Prostate gland (tissue), 2 donors: ENCODE measurements around the gene GOLIM4. TPM values are rescaled to one million over a fixed set of nuclear protein-coding genes. Genes with fewer than 3 reads are reported as not detected.

Experiments
- DNase-seq: peaks from one replicate; pipeline ENCODE4 v3.0.0-alpha.2; 2019; ENCODE audit warnings: low spot score
- H3K27ac ChIP-seq, 2 donors: fragments of 200-600 bp; sonication (generic); 2 replicates each; pipeline ENCODE4 v1.5.1; 2017 to 2019
- H3K27me3 ChIP-seq: fragments of 200-600 bp; sonication (generic); replicated peaks from 2 replicates; pipeline ENCODE4 v1.5.1; 2019; ENCODE audit not compliant: insufficient read depth
- H3K36me3 ChIP-seq, 2 donors: fragments of 200-600 bp; sonication (generic); 1 replicate in 1 of 2; 2 replicates in 1 of 2; pipeline versions ENCODE4 v1.5.1 to v1.8.1; 2017 to 2019
- H3K4me1 ChIP-seq: fragments of 200-600 bp; sonication (generic); replicated peaks from 2 replicates; pipeline ENCODE4 v1.5.1; 2019
- H3K4me3 ChIP-seq, 2 donors: fragments of 200-600 bp; sonication (generic); 2 replicates each; pipeline ENCODE4 v1.5.1; 2017 to 2019
- H3K9me3 ChIP-seq: fragments of 200-600 bp; sonication (generic); 2 replicates; pipeline ENCODE4 v1.5.1; 2017
- CTCF ChIP-seq, 4 experiments: fragments of 200-600 bp in 2 of 4; fragments of 450-650 bp in 2 of 4; sonication (generic) in 2 of 4; IDR thresholded peaks; 1 replicate in 3 of 4; 2 replicates in 1 of 4; pipeline ENCODE4 v1.5.1; 2016 to 2019; ENCODE audit warnings: antibody characterized with exemption in 4 of 4, mild to moderate bottlenecking in 2 of 4, moderate library complexity in 2 of 4
- POLR2A ChIP-seq: fragments of 450-650 bp; IDR thresholded peaks from one replicate; pipeline ENCODE4 v1.6.1; 2016; ENCODE audit warnings: antibody characterized with exemption, mild to moderate bottlenecking
- POLR2AphosphoS5 ChIP-seq: sonication (generic); formaldehyde crosslinking; IDR thresholded peaks from one replicate; pipeline ENCODE4 v1.6.1; 2017; ENCODE audit warnings: antibody characterized with exemption
- WGBS: methylation state at CpG from one replicate; pipeline ENCODE4 v1.1.5; 2018; 5-methylcytosine and 5-hydroxymethylcytosine counted together
- intact Hi-C: fragments of 100-400 bp; cut with DNase I; formaldehyde crosslinking; loops from one replicate; pipeline ENCODE4 v1.14.2; 2022
- total RNA-seq, 2 donors: library from RNA; depleted of rRNA; stranded (reverse); fragments of >200 nt; gene quantifications; one replicate each; pipeline ENCODE4 v1.1.0, GENCODE V29; 2016

The GOLIM4 gene
- total RNA-seq, 2 donors from 2014 or later = 22.3 to 25.5 TPM

- TF ChIP-seq POLR2A (no peak), CTCF (IDR thresholded peaks at IDR 0.05) (no peak), POLR2AphosphoS5 (no peak)
- no peaks in the 10 kb centered on the region for H3K9me3 ChIP-seq
- no peaks in the 10 kb centered on the region for H3K4me1 ChIP-seq
- DNase-seq = peak; percentile 24
- no peak overlapping the region for H3K4me3 ChIP-seq
- no peak overlapping the region for H3K27ac ChIP-seq
- no peaks in the 10 kb centered on the region for H3K36me3 ChIP-seq
- whole genome bisulfite sequencing = 30% methylated on average over 4 of the region's 4 CpGs
- H3K27me3 ChIP-seq = no peaks in the 10 kb centered on the region
- intact Hi-C loops = no loop called here
Measured at GRCh38 chr3:168121184-168122017, 25.7 kb upstream of the GOLIM4 start.

DNA sequence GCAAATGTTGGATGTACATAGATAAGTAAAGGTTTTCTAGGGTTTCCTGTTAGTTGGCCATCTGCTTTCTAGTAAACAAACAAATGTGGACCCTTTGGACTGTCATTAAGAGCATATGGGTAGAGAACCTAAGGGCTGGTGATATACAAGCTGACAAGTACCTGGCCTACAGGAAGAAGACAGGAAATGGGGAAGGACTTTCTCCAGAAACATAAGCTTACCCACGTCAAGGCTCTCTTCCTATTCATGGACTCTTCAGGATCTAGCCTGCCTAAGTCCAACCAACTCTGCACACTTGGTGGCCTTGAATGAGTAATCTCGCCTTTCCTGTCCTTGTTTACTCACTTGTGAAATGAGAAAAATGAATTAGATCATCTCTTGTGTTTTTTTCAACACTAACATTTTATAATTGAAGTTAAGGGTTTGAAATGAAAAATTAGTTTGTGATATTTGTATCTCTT is 22.2 kb upstream of the GOLIM4 start:
- TF ChIP-seq POLR2A (no peak), CTCF (IDR thresholded peaks at IDR 0.05) (no peak), POLR2AphosphoS5 (no peak)
- Histone ChIP-seq H3K4me3 (no peak overlapping the region), H3K4me1 (no peaks in the 10 kb centered on the region), H3K27me3 (no peaks in the 10 kb centered on the region), H3K36me3 (no peaks in the 10 kb centered on the region), H3K27ac (no peak overlapping the region), H3K9me3 (no peaks in the 10 kb centered on the region)
- DNase-seq = no peak
- WGBS = 79% methylated on average over 2 of the region's 2 CpGs
- intact Hi-C loops = no loop called here

- Histone ChIP-seq H3K9me3 (no peaks in the 10 kb centered on the region), H3K27ac (no peak overlapping the region), H3K4me3 (no peak overlapping the region), H3K4me1 (no peaks in the 10 kb centered on the region), H3K27me3 (no peaks in the 10 kb centered on the region), H3K36me3 (no peaks in the 10 kb centered on the region)
- WGBS = 38% methylated on average over 3 of the region's 3 CpGs
- intact Hi-C loops = no loop called here
- peak; percentile 46 for DNase-seq
- TF ChIP-seq POLR2A (no peak), POLR2AphosphoS5 (no peak), CTCF (IDR thresholded peaks at IDR 0.05) (no peak)
Measured at GRCh38 chr3:168117059-168117458, 21.3 kb upstream of the GOLIM4 start.

DNA sequence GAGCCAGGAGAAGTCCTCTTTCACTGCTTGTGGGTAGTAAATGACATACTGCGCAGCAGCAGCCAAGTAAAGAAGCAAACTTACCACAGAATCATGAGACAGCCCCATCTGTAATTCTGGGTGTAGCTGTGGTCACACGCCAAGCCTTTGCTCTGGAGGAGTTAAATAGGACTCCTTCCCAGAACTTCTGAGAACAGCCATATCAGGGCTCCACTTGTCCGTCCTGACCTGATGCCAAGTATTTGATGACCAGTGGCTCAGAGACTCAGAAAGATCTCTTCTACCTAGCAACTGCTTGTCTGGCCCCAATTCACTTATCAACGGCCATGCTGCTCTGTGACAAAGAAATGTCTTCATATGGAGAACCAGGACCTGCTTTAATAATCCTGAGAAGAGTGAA is 20.6 kb upstream of the GOLIM4 start:
- Histone ChIP-seq H3K4me1 (no peaks in the 10 kb centered on the region), H3K9me3 (no peaks in the 10 kb centered on the region), H3K27me3 (no peaks in the 10 kb centered on the region), H3K4me3 (no peak overlapping the region), H3K36me3 (no peaks in the 10 kb centered on the region), H3K27ac (no peak overlapping the region)
- intact Hi-C loops = no loop called here
- WGBS = 44% methylated on average over 4 of the region's 4 CpGs
- no peak for TF ChIP-seq CTCF (IDR thresholded peaks at IDR 0.05)
- no peak for TF ChIP-seq POLR2A
- TF ChIP-seq POLR2AphosphoS5 = no peak
- DNase-seq = no peak

DNA sequence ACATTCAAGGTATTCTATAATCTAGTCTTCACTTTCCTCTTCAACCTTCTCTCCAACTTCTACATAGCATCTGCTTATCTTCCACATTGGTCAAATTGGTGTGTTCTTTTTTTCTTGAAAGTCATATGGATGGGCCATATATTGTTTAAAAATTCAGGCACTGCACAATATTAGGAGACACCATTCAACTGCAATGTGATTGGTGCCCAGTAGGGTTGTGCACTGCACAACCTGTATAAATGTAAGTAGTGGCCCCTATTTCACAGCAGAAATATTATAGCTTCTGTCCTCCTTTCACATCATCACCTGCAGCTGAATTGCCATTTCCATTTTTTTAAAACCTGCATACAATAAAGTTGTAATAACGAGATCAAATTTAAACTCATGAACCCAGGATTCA is 18.1 kb upstream of the GOLIM4 start:
- Histone ChIP-seq H3K9me3 (no peaks in the 10 kb centered on the region), H3K4me1 (no peaks in the 10 kb centered on the region), H3K27ac (no peak overlapping the region), H3K36me3 (no peaks in the 10 kb centered on the region), H3K4me3 (no peak overlapping the region), H3K27me3 (no peaks in the 10 kb centered on the region)
- intact Hi-C loops = no loop called here
- no peak for DNase-seq
- TF ChIP-seq CTCF (IDR thresholded peaks at IDR 0.05) = no peak
- TF ChIP-seq POLR2A = no peak
- no peak for TF ChIP-seq POLR2AphosphoS5
- WGBS = 92% methylated on average over 1 of the region's 1 CpG
